Upper lobe of left lung (tissue), 4 donors: ENCODE results near the gene MEAK7.

Experiments
- POLR2AphosphoS5 ChIP-seq, 2 donors: sonication (generic); formaldehyde crosslinking; IDR thresholded peaks; one replicate each; pipeline ENCODE4 v1.5.1; 2017; ENCODE audit warnings: antibody characterized with exemption in 2 of 2
- TF ChIP-seq, protein P1 (sequence below), 6 experiments: fragments of 450-650 bp in 4 of 6; fragments of 200-600 bp in 2 of 6; sonication (generic) in 2 of 6; IDR thresholded peaks; one replicate each; pipeline ENCODE4 v1.5.1; 2016 to 2019; ENCODE audit warnings: antibody characterized with exemption in 6 of 6

DNA sequence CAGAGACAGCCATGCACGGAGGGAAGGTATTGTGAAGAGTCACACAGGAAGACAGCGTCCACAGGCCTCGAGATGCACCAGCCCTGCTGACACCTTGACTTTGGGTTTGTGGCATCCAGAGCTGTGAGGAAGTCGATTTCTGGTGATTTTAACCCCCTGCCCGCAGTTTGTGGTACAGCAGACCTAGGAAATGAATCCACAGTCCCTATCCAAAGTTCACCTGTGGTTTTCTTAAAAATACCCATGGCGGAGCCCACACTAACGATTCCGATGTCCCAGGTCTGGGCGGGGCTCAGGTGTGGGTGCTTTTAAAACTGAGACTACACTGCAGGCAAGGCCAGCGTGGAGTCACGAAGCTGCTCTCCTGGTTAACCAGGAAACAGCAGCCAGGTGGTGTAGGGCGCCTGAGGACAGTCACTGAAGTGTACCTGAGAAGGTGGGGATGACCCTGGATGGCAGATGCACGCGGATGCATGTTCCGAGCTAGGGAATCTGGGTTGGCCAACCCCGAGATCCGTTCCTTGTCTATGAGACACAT is 14.4 kb upstream of the MEAK7 start:
- TF ChIP-seq POLR2AphosphoS5 (IDR thresholded peaks at IDR 0.05): no peak
- TF ChIP-seq, protein P1, sequence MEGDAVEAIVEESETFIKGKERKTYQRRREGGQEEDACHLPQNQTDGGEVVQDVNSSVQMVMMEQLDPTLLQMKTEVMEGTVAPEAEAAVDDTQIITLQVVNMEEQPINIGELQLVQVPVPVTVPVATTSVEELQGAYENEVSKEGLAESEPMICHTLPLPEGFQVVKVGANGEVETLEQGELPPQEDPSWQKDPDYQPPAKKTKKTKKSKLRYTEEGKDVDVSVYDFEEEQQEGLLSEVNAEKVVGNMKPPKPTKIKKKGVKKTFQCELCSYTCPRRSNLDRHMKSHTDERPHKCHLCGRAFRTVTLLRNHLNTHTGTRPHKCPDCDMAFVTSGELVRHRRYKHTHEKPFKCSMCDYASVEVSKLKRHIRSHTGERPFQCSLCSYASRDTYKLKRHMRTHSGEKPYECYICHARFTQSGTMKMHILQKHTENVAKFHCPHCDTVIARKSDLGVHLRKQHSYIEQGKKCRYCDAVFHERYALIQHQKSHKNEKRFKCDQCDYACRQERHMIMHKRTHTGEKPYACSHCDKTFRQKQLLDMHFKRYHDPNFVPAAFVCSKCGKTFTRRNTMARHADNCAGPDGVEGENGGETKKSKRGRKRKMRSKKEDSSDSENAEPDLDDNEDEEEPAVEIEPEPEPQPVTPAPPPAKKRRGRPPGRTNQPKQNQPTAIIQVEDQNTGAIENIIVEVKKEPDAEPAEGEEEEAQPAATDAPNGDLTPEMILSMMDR (IDR thresholded peaks at IDR 0.05): no peak
